ENCODE results near the gene ANAPC5.
"Not testable (repeated sequence)": the region's sequence is repeated elsewhere in the genome, so short reads cannot be mapped to it uniquely, and the experiment has no call there.

ANAPC5 gene

DNA sequence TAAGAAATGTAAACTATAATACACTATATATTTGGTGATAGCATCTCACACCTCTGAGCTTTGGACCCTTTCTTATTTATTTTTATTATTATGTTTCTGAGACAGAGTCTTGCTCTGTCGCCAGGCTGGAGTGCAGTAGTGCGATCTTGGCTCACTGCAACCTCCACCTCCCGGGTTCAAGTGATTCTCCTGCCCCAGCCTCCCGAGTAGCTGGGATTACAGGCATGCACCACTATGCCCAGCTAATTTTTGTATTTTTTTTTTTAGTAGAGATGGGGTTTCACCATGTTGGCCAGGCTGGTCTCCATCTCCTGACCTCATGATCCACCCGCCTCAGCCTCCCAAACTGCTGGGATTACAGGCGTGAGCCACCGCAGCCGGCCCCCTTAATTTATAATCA is 44.8 kb downstream of the ANAPC5 start:
- not testable (repeated sequence) for DNase-seq

DNA sequence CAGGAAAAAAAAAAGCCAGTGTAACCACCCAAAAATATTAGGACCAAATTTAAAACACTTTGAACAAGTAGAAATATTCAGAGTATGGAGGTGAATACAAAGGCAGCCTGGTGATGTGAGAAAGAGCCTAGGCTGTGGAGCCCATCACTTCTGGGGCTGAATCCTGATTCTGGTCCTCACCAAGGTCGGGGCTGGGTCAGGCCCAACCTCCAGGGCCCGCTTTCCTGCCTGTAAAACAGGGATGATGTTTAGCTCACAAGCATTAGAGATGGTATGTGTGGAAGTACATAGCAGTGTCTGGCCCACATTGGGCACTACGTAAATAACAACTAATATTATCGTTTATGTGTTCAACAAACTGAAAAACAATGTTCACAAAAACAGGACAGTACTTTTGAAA is 47.9 kb downstream of the ANAPC5 start:
- no peak for DNase-seq

DNA sequence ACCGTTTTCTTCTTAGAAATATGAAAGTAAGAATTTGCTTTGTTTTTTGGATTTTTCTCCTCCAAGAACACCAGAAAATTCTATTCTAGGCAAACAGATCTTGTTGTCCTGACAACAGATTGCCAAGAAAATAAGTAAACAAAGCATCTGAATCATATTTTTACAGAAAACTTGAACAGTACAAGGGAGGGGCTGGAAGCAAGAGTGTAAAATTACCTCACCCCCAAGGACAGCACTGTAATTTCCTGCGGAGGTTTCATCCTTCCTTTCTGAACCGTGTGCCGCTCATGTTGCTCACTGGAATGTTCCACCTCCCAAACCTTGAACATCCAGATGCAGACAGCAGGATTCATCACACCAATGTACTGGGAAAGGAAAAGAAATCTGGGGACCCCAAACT is 50.3 kb downstream of the ANAPC5 start:
- no peak for DNase-seq

DNA sequence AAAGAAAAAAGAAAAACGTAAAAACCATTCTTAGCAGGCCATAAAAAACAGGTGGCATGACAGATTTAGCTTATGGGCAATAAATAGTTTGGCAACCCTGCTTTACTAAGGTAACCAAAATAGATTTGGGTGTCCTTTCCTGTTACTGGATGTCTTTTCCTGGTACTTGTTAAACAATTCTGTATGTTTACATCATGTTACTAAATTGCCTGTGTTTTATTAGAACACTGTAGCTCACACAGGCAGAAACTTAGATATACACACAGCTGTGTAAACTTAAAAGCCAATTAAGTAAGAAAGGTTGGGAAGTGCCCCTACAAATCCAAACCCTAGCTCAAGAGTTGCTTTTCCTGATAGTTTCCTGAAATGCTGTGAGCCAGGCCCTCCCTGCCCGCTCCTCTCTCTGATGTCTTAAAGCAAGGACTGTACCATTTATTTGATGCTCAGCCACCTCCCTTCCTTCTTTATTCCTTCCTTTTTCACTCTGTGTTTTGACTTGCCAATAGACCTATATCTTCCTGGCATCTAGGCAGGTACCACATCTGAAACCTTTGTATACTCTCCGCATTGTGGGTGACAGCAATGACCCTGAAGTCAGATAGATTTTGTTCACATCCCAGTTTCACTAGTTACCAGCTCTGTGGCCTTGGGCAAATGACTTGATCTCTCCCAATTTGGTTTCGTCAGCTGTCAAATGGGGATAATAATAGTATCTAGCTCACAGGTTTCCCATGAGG is 52.0 kb downstream of the ANAPC5 start:
- no peak for DNase-seq

DNA sequence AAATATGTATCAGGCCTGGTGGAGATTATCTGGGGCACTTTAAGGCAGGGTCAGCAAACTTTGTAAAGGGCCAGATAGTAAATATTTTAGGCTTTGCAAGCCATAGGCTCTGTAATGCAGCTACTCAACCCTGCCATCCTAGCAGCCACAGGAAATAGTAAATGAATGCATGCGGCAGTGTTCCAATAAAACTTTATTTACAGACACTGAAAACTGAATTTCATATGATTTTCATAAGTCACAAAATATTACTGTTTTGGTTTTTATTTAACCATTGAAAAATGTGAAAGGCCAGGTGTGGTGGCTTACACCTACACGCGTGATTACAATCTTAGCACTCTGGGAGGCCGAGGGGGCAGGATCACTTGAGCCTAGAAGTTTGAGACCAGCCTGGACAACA is 52.5 kb downstream of the ANAPC5 start:
- DNase-seq: no peak

DNA sequence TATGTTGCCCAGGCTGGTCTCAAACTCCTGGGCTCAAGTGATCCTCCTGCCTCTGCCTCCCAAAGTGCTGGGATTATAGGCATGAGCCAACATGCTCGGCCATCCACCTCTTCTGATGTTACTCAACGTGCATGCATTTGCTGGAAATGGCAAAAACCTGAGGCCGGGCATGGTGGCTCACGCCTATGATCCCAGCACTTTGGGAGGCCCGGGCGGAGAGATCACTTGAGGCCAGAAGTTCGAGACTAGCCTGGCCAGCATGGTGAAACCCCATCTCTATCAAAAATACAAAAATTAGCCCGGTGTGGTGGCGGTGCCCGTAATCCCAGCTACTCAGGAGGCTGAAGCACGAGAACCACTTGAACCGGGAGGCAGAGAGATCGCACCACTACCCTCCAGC is 53.8 kb downstream of the ANAPC5 start:
- DNase-seq: not testable (repeated sequence)

DNA sequence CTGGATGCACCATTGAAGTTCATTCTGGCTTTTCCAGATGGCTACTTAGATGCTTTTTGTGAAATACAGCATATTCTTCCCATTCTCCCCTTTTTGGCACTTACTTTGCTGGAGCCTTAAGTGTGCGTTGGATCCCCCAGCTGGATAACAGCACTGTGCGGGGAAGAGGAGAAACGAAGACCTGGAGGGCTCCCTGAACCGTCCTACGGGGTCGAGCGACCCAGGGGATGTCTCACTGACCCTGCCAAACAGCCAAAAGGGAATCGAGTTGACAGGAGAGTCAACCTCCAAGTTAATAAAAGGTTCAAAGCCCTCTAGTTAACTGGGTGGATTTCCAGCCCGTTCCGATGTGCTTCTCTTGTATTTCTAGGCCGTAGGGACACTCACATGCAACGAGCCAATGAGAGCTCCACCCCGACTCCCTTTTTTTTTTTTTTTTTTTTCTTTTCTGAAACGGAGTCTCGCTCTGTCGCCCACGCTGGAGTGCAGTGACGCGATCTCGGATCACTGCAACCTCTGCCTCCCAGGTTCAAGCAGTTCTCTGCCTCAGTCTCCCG is 54.7 kb downstream of the ANAPC5 start:
- DNase-seq: no peak

DNA sequence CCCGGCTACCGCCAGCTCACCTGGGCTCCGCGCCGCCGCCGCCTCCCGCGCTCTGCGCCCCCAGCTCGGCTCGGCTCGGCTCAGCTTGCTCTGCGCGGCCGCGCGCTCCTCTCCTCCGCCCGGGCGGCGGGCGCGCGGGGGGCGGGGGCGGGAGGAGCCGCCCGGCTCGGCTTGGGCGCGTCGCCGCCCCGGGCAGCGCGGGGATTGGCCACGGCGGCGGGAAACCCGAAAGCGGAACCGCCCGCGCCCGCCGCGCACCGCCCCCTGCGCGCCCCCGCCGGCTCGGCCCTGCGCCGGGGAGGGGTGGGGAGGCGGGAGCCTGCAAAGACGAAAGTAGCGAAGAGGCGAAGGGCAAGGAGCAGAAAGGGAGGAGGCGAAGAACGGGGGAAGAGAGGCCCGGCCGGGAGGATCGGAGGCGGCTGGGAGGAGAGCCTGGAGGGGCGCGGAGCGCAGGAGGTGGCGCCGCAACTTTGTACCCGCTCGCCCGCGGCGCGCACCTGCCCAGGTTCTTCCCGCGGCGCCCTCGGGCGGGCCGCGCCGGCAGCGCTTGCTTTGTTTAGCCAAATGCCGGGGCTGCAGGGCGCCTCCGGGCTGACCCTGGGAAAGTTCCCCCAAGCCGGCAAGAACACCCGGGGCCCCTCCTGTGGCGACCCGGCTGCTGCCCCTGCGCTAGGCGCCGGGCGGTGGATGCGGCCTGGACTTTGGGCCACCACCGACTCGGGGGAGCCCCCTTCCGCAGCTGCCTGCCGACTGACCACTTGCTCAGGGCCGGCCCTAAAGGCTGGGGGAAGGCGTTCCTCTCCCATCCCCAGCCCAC is 55.4 kb downstream of the ANAPC5 start, which contains the start of gene CAMKK2:
CAMKK2 (minus strand) TSS at position 92 of the 817 bp plus-strand sequence. CDS start 22,183 bp downstream, outside the sequence.
- DNase-seq: peak; percentile 47

DNA sequence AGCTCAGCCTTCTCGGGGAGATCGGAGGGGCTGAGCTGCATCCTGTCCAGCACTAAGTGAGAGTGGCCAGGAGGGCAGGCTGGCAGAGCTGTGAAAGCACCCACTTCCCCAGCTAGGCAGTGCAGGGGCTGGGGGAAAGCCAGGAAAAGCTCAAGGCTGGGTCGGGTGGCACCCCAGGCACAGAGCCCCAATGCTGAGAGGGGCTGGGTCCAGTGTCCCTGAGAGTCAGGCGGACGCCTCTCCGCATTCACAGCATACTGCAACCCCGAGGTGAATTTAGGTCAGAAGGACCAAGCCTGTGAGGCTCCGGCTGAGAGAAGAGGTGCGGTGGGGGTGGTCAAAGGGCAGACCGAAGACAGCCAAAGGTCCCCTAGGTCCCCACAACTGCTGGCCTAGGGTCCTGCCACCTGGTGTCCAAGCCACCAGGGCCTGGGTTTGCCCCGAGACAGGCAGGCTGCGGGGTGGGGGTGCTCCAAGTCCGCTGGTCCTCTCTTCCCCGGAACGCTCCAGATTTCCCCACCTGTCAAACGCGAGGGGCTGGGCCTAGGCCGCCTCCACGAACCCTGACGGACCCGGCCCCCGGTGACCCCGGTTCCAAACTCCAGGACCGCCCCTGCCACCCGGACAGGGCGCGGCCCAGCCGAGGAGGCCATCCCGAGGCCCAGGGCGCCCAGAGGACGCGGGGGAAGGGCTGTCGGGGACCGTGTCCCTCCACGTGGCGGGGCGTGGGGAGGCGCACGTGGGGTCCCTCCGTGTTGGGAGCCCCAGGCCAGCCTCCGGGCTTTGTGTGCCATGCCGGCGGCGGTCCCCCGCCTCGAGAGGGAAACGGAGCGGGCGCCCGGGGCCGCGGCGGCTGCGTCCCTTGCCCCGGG is 56.2 kb downstream of the ANAPC5 start:
- DNase-seq: no peak

DNA sequence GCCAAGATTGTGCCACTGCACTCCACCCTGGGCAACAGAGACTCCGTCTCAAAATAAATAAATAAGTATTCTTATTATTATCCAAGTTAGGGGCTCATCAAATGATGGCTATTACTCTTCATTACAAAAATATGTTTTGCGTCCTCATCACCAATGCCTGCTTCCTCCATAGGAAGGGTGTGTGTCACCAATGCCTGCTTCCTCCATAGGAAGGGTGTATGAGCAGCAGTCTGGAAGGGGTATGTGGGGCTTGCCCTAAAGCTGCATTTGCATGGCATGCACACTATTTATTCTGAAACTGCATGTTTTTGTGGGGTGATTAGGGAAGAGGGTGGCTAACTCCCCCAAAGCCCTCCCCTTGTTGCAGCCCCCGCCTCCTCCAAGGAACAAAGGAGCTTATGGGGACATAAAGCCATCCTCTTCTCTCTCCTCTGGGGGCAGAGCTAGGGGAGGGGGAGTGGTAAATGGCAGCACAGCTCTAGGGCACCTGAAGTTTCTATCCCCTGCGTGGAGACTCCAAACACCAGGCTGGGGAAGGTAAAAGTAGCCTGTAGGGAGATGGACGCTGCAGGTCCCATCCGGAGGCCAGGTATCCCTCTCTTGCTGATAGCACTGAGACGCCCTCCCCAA is 57.0 kb downstream of the ANAPC5 start:
- no peak for DNase-seq

DNA sequence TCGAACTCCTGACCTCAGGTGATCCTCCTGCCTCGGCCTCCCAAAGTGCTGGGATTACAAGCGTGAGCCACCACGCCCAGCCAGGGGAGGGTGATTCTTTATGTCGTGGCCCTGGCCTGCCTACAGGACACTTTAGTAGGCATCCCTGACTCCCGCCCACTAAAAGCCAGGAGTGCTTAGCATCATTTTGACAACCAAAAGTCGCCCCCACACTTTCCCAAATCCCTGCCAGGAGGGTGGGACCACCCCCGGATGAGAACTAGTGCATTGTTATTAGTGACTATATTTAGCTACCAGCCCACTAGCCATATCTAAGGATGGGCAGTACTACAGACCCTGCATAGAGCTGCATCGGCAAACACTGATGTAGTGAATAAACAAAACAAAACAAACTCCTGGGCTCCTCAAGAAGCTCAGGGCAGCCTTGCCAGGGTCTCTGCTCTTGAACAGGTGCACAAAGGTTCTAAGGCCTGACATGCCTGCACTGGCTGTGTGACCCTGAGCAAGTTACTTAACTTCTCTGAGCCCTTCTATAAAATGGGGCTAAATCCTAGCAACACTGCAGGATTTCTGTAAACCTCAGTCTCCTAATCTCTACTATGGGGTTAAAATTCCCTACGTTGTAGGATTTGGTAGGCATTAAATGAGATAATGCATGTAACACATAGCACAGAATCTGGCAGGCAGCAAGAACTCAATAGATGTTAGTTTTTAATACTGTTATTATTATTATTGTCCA is 57.9 kb downstream of the ANAPC5 start:
- no peak for DNase-seq

DNA sequence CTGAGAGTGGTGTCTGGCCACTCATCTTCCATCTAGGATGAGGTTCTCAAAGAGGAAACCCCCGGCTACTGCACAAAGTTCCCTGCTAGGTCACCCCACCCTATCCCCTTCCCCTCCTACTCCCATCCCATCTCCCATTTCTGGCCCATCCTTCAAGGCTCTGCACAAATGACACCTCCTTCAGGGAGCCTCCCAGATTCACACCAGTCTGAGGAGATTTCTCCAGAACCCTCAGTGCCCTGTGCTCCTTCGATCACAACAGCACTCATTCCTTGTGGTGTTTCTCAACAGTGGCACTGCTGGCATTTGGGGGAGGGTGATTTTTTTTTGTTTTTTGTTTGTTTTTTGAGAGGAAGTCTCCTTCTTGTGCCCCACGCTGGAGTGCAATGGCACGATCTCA is 58.6 kb downstream of the ANAPC5 start:
- DNase-seq: no peak

DNA sequence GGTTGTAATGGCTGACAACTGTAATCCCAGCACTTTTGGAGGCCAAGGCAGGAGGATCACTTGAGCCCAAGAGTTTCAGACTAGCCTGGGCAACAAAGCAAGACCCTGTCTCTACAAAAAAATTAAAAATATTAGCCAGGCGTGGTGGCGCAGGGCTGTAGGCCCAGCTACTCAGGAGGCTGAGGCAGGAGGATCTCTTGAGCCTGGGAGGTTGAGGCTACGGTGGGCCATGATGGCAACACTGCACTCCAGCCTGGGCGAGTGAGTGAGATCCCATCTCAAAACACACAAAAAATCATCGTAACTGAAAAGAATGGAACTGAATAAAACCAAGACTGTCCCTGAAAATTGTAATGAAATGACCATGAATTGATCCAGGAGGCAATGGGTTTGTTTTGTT is 61.8 kb downstream of the ANAPC5 start:
- no peak for DNase-seq

DNA sequence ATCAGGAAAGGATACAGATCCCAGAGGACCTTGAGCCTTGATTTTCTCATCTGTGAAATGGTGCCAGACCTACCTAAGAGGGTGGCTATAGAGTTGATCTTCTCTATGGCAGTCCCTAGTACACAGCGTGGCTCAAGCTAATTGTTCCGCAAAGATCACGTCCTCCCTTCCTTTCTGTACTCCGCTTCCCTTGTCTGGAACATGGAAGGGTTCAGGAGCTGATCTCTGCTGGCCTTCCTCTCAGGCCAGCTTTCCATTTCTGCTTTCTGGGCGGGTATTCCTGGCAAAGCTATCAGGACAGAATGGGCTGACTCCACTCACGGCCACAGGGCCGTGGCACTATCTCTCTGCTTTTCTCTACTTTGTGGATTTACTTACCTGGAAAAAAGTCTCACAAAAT is 62.2 kb downstream of the ANAPC5 start:
- no peak for DNase-seq

DNA sequence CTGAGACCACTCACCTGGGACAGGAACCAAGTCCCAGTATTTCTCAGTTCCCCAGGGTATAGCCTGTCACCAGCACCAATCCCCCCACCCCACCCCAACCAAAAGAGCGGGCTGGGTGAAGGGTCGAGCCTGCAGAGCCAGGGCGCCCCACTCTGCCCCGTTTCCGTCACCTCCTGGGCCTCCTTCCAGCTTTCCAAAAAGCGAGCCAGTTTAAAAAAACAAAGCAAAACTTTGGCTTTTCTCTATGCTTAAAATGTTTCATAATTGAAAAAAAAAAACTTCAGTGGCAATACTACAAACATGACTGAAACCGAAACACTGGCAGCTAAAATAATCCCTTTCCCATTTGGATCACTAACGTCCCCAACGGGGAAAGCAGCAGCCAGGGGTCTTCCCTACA is 63.2 kb downstream of the ANAPC5 start:
- DNase-seq: no peak

DNA sequence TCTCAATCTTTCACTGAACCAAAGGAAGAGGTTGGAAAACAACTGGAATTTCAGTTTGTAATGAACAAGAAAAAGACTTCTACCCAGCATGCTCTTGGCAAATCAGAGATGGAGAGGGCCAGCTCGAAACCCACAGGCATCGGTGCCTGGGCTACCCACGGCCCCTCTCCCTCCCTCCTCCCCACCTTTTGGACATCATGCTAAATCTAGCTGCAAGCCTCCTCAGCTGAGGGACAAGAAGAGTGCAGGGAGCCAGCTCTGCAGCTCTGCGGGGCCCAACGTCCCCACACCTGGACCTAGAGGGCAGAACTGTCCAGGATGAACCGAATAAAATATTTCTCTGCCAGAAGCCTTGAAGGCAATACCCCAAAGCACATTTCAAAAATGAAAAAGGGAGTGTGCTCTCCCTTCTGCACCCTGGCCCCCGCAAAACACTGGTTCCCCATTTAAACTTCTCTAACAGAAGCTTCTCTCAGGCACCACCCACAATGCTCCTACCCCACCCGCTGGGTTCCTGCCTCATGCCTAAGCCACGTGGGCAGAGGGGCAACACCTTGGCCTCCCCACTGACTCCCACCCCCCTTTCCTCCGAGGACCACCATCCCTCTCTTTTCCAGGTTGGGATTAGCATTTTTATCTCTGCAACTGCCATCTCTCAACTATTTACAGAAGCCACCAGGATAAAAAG is 63.9 kb downstream of the ANAPC5 start:
- DNase-seq: peak; percentile 48

DNA sequence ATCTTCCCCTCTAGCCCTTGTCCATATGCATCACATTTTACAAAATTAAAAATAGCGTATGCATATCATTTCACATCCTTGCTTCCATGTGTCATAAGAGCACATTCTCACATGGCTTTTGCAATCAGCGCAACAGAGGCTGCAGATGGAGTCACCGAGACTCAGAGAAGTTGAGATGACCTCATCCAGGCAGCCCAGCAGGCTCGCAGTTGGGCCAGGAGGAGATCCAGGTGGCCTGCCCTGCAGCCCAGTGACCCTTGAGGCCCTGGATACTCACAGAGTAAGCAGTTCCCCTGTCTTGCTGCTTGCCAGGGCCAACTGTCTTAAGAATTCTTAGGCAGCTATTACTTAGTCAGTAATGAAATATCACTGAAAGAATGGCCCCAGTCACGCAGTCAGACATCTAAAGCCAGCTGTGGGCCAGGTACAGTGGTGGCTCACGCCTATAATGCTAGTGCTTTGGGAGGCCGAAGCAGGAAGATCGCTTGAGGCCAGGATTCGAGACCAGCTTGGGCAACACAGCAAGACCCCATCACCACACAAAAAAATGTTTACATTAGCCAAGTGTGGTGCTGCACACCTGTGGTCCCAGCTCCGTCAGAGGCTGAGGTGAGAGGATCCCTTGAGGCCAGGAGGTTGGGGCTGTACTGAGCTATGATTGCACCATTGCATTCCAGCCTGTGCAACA is 64.8 kb downstream of the ANAPC5 start:
- no peak for DNase-seq

DNA sequence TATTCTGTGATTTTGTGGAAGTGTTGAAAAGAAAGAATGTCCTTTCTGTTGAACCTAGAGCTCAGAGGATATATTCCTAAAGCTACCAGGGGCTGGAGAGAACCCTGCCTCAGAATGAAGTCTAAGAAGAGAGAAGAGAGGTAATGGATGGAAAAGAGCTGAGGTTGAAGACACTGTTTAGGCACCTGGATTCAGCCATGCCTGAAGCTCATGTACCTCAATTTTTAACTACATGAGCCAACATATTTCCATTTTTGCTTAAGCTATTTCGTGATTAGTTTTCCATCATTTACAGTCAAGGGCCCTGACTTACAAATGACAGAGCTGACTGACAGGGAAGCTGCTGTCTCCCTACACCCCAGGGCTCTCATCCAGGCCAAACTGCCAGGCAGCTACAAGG is 66.4 kb downstream of the ANAPC5 start:
- no peak for DNase-seq

DNA sequence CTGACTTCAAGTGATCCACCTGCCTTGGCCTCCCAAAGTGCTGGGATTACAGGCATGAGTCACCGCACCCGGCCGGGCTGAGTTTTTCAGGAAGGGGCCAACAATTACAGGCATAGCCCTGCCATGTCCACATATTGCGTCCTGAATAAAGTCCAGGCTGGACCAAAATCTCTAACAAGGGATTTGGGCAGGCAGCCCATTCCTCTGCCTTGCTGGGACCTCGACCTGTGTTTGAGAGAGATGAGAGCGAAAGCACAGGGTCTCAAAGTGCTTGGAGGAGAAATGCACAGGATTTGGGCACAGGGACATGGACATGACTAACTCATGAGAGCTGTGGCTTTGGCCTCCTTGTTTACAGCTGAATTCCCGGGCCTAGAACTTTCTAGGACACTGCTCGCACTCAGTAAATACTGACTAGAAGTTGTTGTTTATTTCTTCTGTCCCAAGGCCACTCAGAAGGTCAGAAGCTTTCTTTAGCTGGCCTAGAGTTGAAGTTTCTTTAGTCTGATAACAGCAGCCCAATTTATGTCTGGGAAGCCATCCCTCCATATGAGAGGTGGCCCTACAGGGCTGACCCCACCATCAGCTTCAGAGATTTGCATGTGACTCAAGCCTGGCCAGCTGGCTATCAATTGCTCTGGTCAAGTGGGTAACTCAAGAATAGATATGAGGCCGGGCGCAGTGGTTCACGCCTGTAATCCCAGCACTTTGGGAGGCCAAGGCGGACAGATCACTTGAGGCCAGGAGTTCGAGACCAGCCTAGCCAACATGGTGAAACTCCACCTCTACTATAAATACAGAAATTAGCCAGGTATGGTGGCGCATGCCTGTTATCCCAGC is 67.4 kb downstream of the ANAPC5 start:
- no peak for DNase-seq

DNA sequence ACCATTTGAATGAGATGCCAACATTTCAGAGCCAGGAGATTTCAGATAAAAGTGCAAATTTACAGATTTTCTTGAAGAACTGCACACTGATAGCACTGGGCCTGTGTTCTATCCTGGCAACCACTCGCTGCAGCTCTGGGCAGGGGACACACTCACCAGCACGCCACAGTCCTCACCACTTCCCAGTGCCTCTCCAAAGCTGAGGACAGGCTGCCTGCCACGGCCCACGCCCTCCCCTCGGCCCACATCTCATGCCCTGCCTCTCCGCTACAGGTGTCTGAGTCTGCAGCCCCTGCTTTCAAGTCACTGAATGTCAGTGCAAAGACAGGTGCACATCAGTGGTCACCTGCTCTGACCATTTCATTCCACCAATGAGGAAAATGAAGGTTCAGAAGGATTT is 68.4 kb downstream of the ANAPC5 start:
- DNase-seq: no peak
